MM.1S (cell line): Measurements from ENCODE around the gene CCL28.

Experiments
- DNase-seq: peaks from one replicate; pipeline ENCODE4 v3.0.0-alpha.2; 2015
- H2AFZ ChIP-seq: fragments of 300-600 bp; sonication (generic); 2 replicates; pipeline ENCODE4 v1.6.0; 2016; ENCODE audit warnings: antibody characterized with exemption, low read length
- H3F3A ChIP-seq: fragments of 300-600 bp; sonication (generic); 2 replicates; pipeline ENCODE4 v1.6.1; 2016; ENCODE audit warnings: mild to moderate bottlenecking, antibody characterized with exemption, low read length, moderate library complexity, mixed read lengths; ENCODE audit not compliant: insufficient read depth
- H3K27ac ChIP-seq: fragments of 300-600 bp; sonication (generic); 2 replicates; pipeline ENCODE4 v1.5.1; 2016; ENCODE audit warnings: mild to moderate bottlenecking, low read length
- H3K27me3 ChIP-seq: fragments of 300-600 bp; sonication (generic); replicated peaks from 2 replicates; pipeline ENCODE4 v1.6.0; 2016; ENCODE audit warnings: low read length; ENCODE audit not compliant: insufficient read depth
- H3K36me3 ChIP-seq: fragments of 300-600 bp; sonication (generic); replicated peaks from 2 replicates; pipeline ENCODE4 v1.6.1; 2016; ENCODE audit warnings: mild to moderate bottlenecking, low read length, mixed read lengths; ENCODE audit not compliant: insufficient read depth
- H3K4me1 ChIP-seq: fragments of 300-600 bp; sonication (generic); 2 replicates; pipeline ENCODE4 v1.6.1; 2016; ENCODE audit warnings: low read length, mixed read lengths
- H3K4me2 ChIP-seq: fragments of 300-600 bp; sonication (generic); 2 replicates; pipeline ENCODE4 v1.6.0; 2016; ENCODE audit warnings: low read depth, low read length
- H3K4me3 ChIP-seq: fragments of 300-600 bp; sonication (generic); 2 replicates; pipeline ENCODE4 v1.5.1; 2016; ENCODE audit warnings: low read length, mixed read lengths
- H3K79me2 ChIP-seq: fragments of 300-600 bp; sonication (generic); 2 replicates; pipeline ENCODE4 v1.6.1; 2016; ENCODE audit warnings: mixed run types, low read length, mixed read lengths
- H3K9ac ChIP-seq: fragments of 300-600 bp; sonication (generic); 2 replicates; pipeline ENCODE4 v1.6.1; 2016; ENCODE audit warnings: low read length, mixed read lengths
- H3K9me2 ChIP-seq: fragments of 300-600 bp; sonication (generic); replicated peaks from 2 replicates; pipeline ENCODE4 v1.6.1; 2016; ENCODE audit warnings: mild to moderate bottlenecking, low read length, mixed read lengths; ENCODE audit not compliant: insufficient read depth
- H3K9me3 ChIP-seq: fragments of 300-600 bp; sonication (generic); replicated peaks from 2 replicates; pipeline ENCODE4 v1.6.1; 2016; ENCODE audit warnings: mild to moderate bottlenecking, low read length, mixed read lengths; ENCODE audit not compliant: insufficient read depth
- H4K20me1 ChIP-seq: fragments of 300-600 bp; sonication (generic); 2 replicates; pipeline ENCODE4 v1.6.1; 2016; ENCODE audit warnings: mild to moderate bottlenecking, low read length, moderate library complexity, mixed read lengths; ENCODE audit not compliant: insufficient read depth
- CTCF ChIP-seq: fragments of 300-600 bp; sonication (generic); IDR thresholded peaks from 2 replicates; pipeline ENCODE4 v1.5.1; 2016; ENCODE audit warnings: antibody characterized with exemption, low read length, mixed read lengths
- EZH2 ChIP-seq: fragments of 300-600 bp; sonication (generic); optimal IDR thresholded peaks from 2 replicates; pipeline ENCODE3; 2017; ENCODE audit warnings: low read depth, mild to moderate bottlenecking, antibody characterized with exemption, low read length, mixed read lengths
- EZH2phosphoT487 ChIP-seq: fragments of 300-600 bp; sonication (generic); IDR thresholded peaks from 2 replicates; pipeline ENCODE4 v1.6.1; 2018; ENCODE audit warnings: antibody characterized with exemption, low read length

Gene CCL28

GRCh38 chr5:43389679-43390329, 22.4 kb downstream of the CCL28 start:
- H3K79me2 ChIP-seq: no peaks in the 10 kb centered on the region
- H3K9me3 ChIP-seq: no peaks in the 10 kb centered on the region
- no peak overlapping the region for H3K9ac ChIP-seq
- H3F3A ChIP-seq: no peaks in the 10 kb centered on the region
- no peak overlapping the region for H2AFZ ChIP-seq
- H3K36me3 ChIP-seq: no peaks in the 10 kb centered on the region
- no peak for TF ChIP-seq EZH2phosphoT487
- TF ChIP-seq EZH2: no peak
- TF ChIP-seq CTCF: peak; percentile 81
- H4K20me1 ChIP-seq: no peaks in the 10 kb centered on the region
- no peak overlapping the region for H3K27ac ChIP-seq
- no peaks in the 10 kb centered on the region for H3K4me1 ChIP-seq
- H3K27me3 ChIP-seq: no peaks in the 10 kb centered on the region
- H3K9me2 ChIP-seq: no peaks in the 10 kb centered on the region
- no peak overlapping the region for H3K4me3 ChIP-seq
- H3K4me2 ChIP-seq: no peak overlapping the region
- peak; percentile 44 for DNase-seq

DNA sequence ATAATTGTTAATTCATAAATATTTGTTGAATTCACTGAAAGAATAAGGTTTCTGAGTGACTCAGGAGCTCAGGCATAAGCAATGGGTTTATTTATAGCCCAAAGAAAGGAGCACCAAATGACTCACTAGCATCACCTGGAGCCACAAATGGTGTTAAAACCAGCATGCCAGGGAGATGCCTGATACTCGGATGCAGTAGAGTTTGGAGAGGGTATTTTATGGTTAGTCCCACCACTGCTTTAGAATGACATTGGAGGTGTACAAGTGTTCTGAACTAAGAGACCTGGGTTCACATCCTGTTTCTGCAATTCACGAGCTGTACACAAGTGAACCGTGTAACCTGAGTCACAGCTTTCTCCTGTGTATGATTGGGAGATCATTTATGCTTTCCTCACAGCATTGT, 25.2 kb downstream of the CCL28 start:
- Histone ChIP-seq H3K9me3 (no peaks in the 10 kb centered on the region), H3K9me2 (no peaks in the 10 kb centered on the region), H3K4me3 (no peak overlapping the region), H3K27me3 (no peaks in the 10 kb centered on the region), H2AFZ (no peak overlapping the region), H4K20me1 (no peaks in the 10 kb centered on the region), H3K9ac (no peak overlapping the region), H3K27ac (no peak overlapping the region), H3K4me1 (no peaks in the 10 kb centered on the region), H3K4me2 (no peak overlapping the region), H3K36me3 (no peaks in the 10 kb centered on the region), H3K79me2 (no peaks in the 10 kb centered on the region), H3F3A (no peaks in the 10 kb centered on the region)
- TF ChIP-seq CTCF (no peak; the same call in 1 of the 2 replicates), EZH2phosphoT487 (no peak), EZH2 (no peak)
- no peak for DNase-seq

GRCh38 chr5:43376496-43377140, 35.6 kb downstream of the CCL28 start:
- H3K9ac ChIP-seq: no peak overlapping the region
- no peaks in the 10 kb centered on the region for H3F3A ChIP-seq
- no peak overlapping the region for H3K27ac ChIP-seq
- no peak overlapping the region for H3K4me2 ChIP-seq
- H3K36me3 ChIP-seq: no peaks in the 10 kb centered on the region
- no peak overlapping the region for H2AFZ ChIP-seq
- H3K9me3 ChIP-seq: no peaks in the 10 kb centered on the region
- no peaks in the 10 kb centered on the region for H3K4me1 ChIP-seq
- H4K20me1 ChIP-seq: no peaks in the 10 kb centered on the region
- DNase-seq: no peak
- H3K9me2 ChIP-seq: no peaks in the 10 kb centered on the region
- H3K27me3 ChIP-seq: no peaks in the 10 kb centered on the region
- no peaks in the 10 kb centered on the region for H3K79me2 ChIP-seq
- TF ChIP-seq CTCF (no peak), EZH2 (no peak), EZH2phosphoT487 (no peak)
- H3K4me3 ChIP-seq: no peak overlapping the region
